ENCODE measurements around the gene BDH2.

GRCh38 chr4:103030791-103031190, 68.8 kb downstream of the BDH2 start:
- no peak for TF ChIP-seq CTCF (IDR thresholded peaks at IDR 0.05)
- no peak for TF ChIP-seq KDM5A (IDR thresholded peaks at IDR 0.05)
- no peak for TF ChIP-seq SREBF2 (IDR thresholded peaks at IDR 0.05)
- no peak for TF ChIP-seq KDM1A (IDR thresholded peaks at IDR 0.05; ENCODE audit: low read depth)
- no peak for TF ChIP-seq POLR2A (IDR thresholded peaks at IDR 0.05; ENCODE audit: low read length)
- no peak for TF ChIP-seq HDAC2 (IDR thresholded peaks at IDR 0.05)
- no peak for TF ChIP-seq USF2 (IDR thresholded peaks at IDR 0.05)
- no peak for TF ChIP-seq RAD21 (conservative IDR thresholded peaks at IDR 0.05 in 1 of 2, IDR thresholded peaks at IDR 0.05 in 1 of 2)
- TF ChIP-seq CBX2 (IDR thresholded peaks at IDR 0.05; ENCODE audit: borderline replicate concordance, low read depth) = no peak
- no peak for TF ChIP-seq FOSL2 (IDR thresholded peaks at IDR 0.05)
- no peak for TF ChIP-seq FOSL2 (CRISPR knock-in tag; IDR thresholded peaks at IDR 0.05)
- TF ChIP-seq ESRRA (IDR thresholded peaks at IDR 0.05; ENCODE audit: borderline replicate concordance, low read length) = no peak

Data from A549 (cell line).